Lung (tissue), 12 donors: ENCODE data around the gene POU2F2. TPM values are rescaled to one million over a fixed set of nuclear protein-coding genes. Genes with fewer than 3 reads are reported as not detected.

ENCODE experiments used
- ATAC-seq: fragments of 200-7000 bp; cut with Tn5 transposase; one replicate; pipeline ENCODE4 v1.9.1; 2020; ENCODE audit warnings: moderate number of reproducible peaks; ENCODE audit not compliant: insufficient read depth, low FRiP score
- DNase-seq, 3 donors: peaks; one replicate each; pipeline ENCODE4 v3.0.0-alpha.2; 2013 to 2017
- H3K27ac ChIP-seq, 2 donors: one replicate each; pipeline ENCODE4 v1.5.1; 2013; ENCODE audit warnings: mild to moderate bottlenecking in 2 of 2, moderate library complexity in 2 of 2, control low read depth in 1 of 2, inconsistent platforms in 1 of 2, low read depth in 1 of 2, low read length in 1 of 2
- H3K27me3 ChIP-seq, 3 donors: one replicate each; pipeline ENCODE4 v1.5.1; 2013; ENCODE audit warnings: low read length in 2 of 3; ENCODE audit not compliant: control insufficient read depth in 3 of 3, insufficient read depth in 3 of 3
- H3K36me3 ChIP-seq, 4 donors: one replicate each; pipeline ENCODE4 v1.5.1; 2013; ENCODE audit warnings: low read length in 4 of 4, mild to moderate bottlenecking in 1 of 4, moderate library complexity in 1 of 4; ENCODE audit not compliant: control insufficient read depth in 4 of 4, insufficient read depth in 4 of 4
- H3K4me1 ChIP-seq, 5 donors: one replicate each; pipeline ENCODE4 v1.5.1; 2013; ENCODE audit warnings: low read length in 5 of 5, mild to moderate bottlenecking in 2 of 5, moderate library complexity in 1 of 5; ENCODE audit not compliant: control insufficient read depth in 5 of 5, insufficient read depth in 5 of 5
- H3K4me3 ChIP-seq: one replicate; pipeline ENCODE4 v1.5.1; 2013; ENCODE audit warnings: mild to moderate bottlenecking, control low read depth, moderate library complexity
- H3K9ac ChIP-seq, 2 donors: one replicate each; pipeline ENCODE4 v1.5.1; 2013; ENCODE audit warnings: low read length in 2 of 2, control low read depth in 1 of 2; ENCODE audit not compliant: insufficient read depth in 1 of 2
- H3K9me3 ChIP-seq, 4 donors: one replicate each; pipeline ENCODE4 v1.5.1; 2013; ENCODE audit warnings: low read length in 3 of 4, mild to moderate bottlenecking in 1 of 4, moderate library complexity in 1 of 4; ENCODE audit not compliant: control insufficient read depth in 4 of 4, insufficient read depth in 3 of 4
- CTCF ChIP-seq: IDR thresholded peaks from 2 replicates; pipeline ENCODE4 v1.5.1; 2012; ENCODE audit warnings: mild to moderate bottlenecking; ENCODE audit errors: control extremely low read depth, extremely low read depth
- WGBS, 2 donors: extraction: QIAGEN DNeasy Blood & Tissue Kit; methylation state at CpG; one replicate each; pipeline ENCODE4 v1.1.7; 2013; 5-methylcytosine and 5-hydroxymethylcytosine counted together
- polyA plus RNA-seq, 2 donors: library from polyadenylated mRNA; stranded (reverse); fragments of 200-250 nt; gene quantifications; one replicate each; pipeline ENCODE4 v1.2.1, GENCODE V29; 2013
- total RNA-seq, 2 donors: library from RNA; depleted of rRNA in 1 of 2; stranded (reverse); fragments of >200 nt in 1 of 2; gene quantifications; one replicate each; pipeline ENCODE4 v1.2.1, GENCODE V29; 2014 to 2021
- donor health status: control.
- donor health status: control.
- donor health status: Bipolar disorder and iron deficiency.
- donor health status: healthy.
- donor health status: DM: yes; HTN: yes; CAD: no.

POU2F2 gene
- total and polyA plus RNA-seq, 4 donors = 1.9 to 11.9 (median 5.4) TPM

DNA sequence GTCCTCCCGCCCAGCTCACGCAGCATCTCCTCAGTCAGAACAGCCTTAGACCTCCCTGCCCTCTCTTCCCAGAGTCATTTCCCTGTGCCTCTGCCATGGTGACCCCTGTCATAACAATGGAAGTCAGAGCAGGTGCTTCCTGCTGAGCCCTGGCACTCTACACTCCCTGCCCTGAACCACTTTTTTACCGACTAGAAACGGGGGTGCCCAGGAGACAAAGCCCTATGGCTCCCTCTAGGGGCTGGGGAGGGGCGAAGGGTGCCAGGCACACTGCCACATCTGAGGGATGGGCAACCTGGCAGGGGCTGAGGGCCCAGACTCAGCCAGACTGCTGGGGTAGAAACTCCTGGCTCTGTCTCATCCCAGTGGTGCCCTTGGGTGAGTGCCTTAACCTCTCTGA is 39.9 kb downstream of the POU2F2 start:
- H3K4me3 ChIP-seq = no peak overlapping the region
- peaks cover 0 to 5% (median 4%) of the 10 kb centered on the region in 3 donors for H3K27me3 ChIP-seq
- no peak overlapping the region for H3K27ac ChIP-seq
- TF ChIP-seq CTCF = no peak
- peaks cover 0 to 1% (median 0%) of the 10 kb centered on the region in 4 donors for H3K9me3 ChIP-seq
- DNase-seq (peak in 2 of 3 donors; percentile 31 to 55), ATAC-seq (no peak)
- peaks cover 0 to 1% (median 0%) of the 10 kb centered on the region in 4 donors for H3K36me3 ChIP-seq
- H3K9ac ChIP-seq = no peak overlapping the region
- WGBS, 2 donors = 32 to 39% methylated on average over 5 of the region's 5 CpGs
- peaks cover 0 to 4% (median 0%) of the 10 kb centered on the region in 5 donors for H3K4me1 ChIP-seq

GRCh38 chr19:42091742-42092141 is 40.5 kb downstream of the POU2F2 start:
- Histone ChIP-seq H3K27ac (no peak overlapping the region), H3K9ac (no peak overlapping the region), H3K36me3 (peaks cover 0 to 1% (median 0%) of the 10 kb centered on the region in 4 donors), H3K9me3 (peaks cover 0 to 1% (median 0%) of the 10 kb centered on the region in 4 donors), H3K4me3 (no peak overlapping the region), H3K4me1 (peaks cover 0 to 4% (median 0%) of the 10 kb centered on the region in 5 donors), H3K27me3 (peaks cover 0 to 5% (median 3%) of the 10 kb centered on the region in 3 donors)
- DNase-seq (peak; percentile 30 to 49 (median 32)), ATAC-seq (no peak)
- 50 to 59% methylated on average over 10 of the region's 10 CpGs for WGBS, 2 donors
- TF ChIP-seq CTCF = no peak

DNA sequence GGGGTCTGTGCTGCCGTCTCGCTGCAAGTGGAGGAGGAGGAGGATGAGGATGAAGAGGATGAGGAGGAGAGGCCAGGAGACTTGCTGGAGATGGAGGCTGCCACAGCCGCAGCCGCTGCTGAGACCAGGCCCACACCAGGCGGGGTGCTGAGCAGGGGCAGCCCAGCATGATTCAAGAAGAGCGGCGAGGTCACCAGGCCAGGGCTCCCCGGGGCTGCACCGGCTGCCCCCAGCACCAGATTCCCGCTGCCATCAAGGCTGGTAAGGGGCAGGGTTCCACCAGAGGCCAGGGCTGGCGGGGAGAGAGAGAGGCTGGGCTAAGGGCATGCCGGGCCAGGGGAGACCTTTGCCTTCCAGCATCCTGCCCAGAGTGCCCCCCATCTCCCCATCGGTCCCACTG is 40.9 kb downstream of the POU2F2 start:
- peaks cover 0 to 1% (median 0%) of the 10 kb centered on the region in 4 donors for H3K36me3 ChIP-seq
- peaks cover 0 to 4% (median 0%) of the 10 kb centered on the region in 5 donors for H3K4me1 ChIP-seq
- TF ChIP-seq CTCF = no peak
- WGBS, 2 donors = 87 to 94% methylated on average over 13 of the region's 13 CpGs
- H3K27me3 ChIP-seq = peaks cover 0 to 2% (median 0%) of the 10 kb centered on the region in 3 donors
- DNase-seq = no peak
- H3K9me3 ChIP-seq = no peaks in the 10 kb centered on the region
- H3K4me3 ChIP-seq = no peak overlapping the region
- ATAC-seq = no peak
- no peak overlapping the region for H3K9ac ChIP-seq
- H3K27ac ChIP-seq = no peak overlapping the region

- TF ChIP-seq CTCF = no peak
- H3K9me3 ChIP-seq = no peaks in the 10 kb centered on the region
- no peak overlapping the region for H3K4me3 ChIP-seq
- no peak overlapping the region for H3K9ac ChIP-seq
- peaks cover 0 to 1% (median 0%) of the 10 kb centered on the region in 4 donors for H3K36me3 ChIP-seq
- 63 to 66% methylated on average over 9 of the region's 9 CpGs for WGBS, 2 donors
- no peak for DNase-seq
- no peak overlapping the region for H3K27ac ChIP-seq
- no peak for ATAC-seq
- H3K4me1 ChIP-seq = peaks cover 0 to 4% (median 0%) of the 10 kb centered on the region in 5 donors
- H3K27me3 ChIP-seq = no peaks in the 10 kb centered on the region
These were observed 41.6 kb downstream of the POU2F2 start for GRCh38 chr19:42090672-42091071.
